KMS-11 (cell line): ENCODE data around the gene ELL2.

ENCODE experiments used
- H2AFZ ChIP-seq: fragments of 200-600 bp; sonication (generic); 2 replicates; pipeline ENCODE4 v1.6.1; 2016; ENCODE audit warnings: antibody characterized with exemption, mixed run types, low read depth
- H3K27ac ChIP-seq: fragments of 200-600 bp; sonication (generic); 2 replicates; pipeline ENCODE4 v1.6.1; 2016; ENCODE audit warnings: mild to moderate bottlenecking, mixed run types
- H3K27me3 ChIP-seq: fragments of 200-600 bp; sonication (generic); 2 replicates; pipeline ENCODE4 v1.6.1; 2017; ENCODE audit warnings: mild to moderate bottlenecking, low read depth, mixed run types, moderate library complexity; ENCODE audit not compliant: insufficient read depth
- H3K36me3 ChIP-seq: fragments of 200-600 bp; sonication (generic); 2 replicates; pipeline ENCODE4 v1.6.1; 2017; ENCODE audit warnings: mild to moderate bottlenecking, mixed run types; ENCODE audit not compliant: insufficient read depth
- H3K4me1 ChIP-seq: fragments of 200-600 bp; sonication (generic); 2 replicates; pipeline ENCODE4 v1.6.1; 2016; ENCODE audit warnings: mild to moderate bottlenecking, low read depth, mixed run types; ENCODE audit not compliant: poor library complexity, severe bottlenecking
- H3K4me2 ChIP-seq: fragments of 200-600 bp; sonication (generic); 2 replicates; pipeline ENCODE4 v1.7.0; 2016; ENCODE audit warnings: mild to moderate bottlenecking, mixed run types
- H3K4me3 ChIP-seq: fragments of 200-600 bp; sonication (generic); IDR thresholded peaks from 2 replicates; pipeline ENCODE4 v1.6.1; 2017; ENCODE audit warnings: low read depth, low read length, mixed read lengths; ENCODE audit not compliant: insufficient read depth
- H3K79me2 ChIP-seq: fragments of 200-600 bp; sonication (generic); 2 replicates; pipeline ENCODE4 v1.6.1; 2016; ENCODE audit warnings: low read depth, mixed run types; ENCODE audit not compliant: insufficient read depth
- H3K9ac ChIP-seq: fragments of 200-600 bp; sonication (generic); 2 replicates; pipeline ENCODE4 v1.6.1; 2016; ENCODE audit warnings: mild to moderate bottlenecking, mixed run types
- H4K20me1 ChIP-seq: fragments of 200-600 bp; sonication (generic); 2 replicates; pipeline ENCODE4 v1.6.1; 2016; ENCODE audit warnings: mild to moderate bottlenecking, mixed run types; ENCODE audit not compliant: insufficient read depth
- CTCF ChIP-seq: fragments of 200-600 bp; sonication (generic); conservative IDR thresholded peaks from 2 replicates; pipeline ENCODE4 v1.6.1; 2017; ENCODE audit warnings: low read depth, mild to moderate bottlenecking, antibody characterized with exemption, low read length, moderate library complexity, mixed read lengths

Gene ELL2

GRCh38 chr5:96000308-96000707 is 38.7 kb upstream of the ELL2 start:
- Histone ChIP-seq H3K4me1 (no peaks in the 10 kb centered on the region), H3K79me2 (no peaks in the 10 kb centered on the region), H2AFZ (no peak overlapping the region), H3K27me3 (no peaks in the 10 kb centered on the region), H4K20me1 (no peaks in the 10 kb centered on the region), H3K27ac (no peak overlapping the region), H3K4me2 (no peak overlapping the region), H3K36me3 (no peaks in the 10 kb centered on the region), H3K4me3 (no peak overlapping the region), H3K9ac (no peak overlapping the region)
- TF ChIP-seq CTCF: no peak

GRCh38 chr5:95996904-95997723 is 35.5 kb upstream of the ELL2 start:
- no peak for TF ChIP-seq CTCF
- no peak overlapping the region for H3K4me3 ChIP-seq
- H3K36me3 ChIP-seq: no peaks in the 10 kb centered on the region
- no peaks in the 10 kb centered on the region for H3K4me1 ChIP-seq
- no peak overlapping the region for H3K9ac ChIP-seq
- H2AFZ ChIP-seq: no peak overlapping the region
- H3K79me2 ChIP-seq: no peaks in the 10 kb centered on the region
- H3K4me2 ChIP-seq: no peak overlapping the region
- no peaks in the 10 kb centered on the region for H4K20me1 ChIP-seq
- H3K27me3 ChIP-seq: no peaks in the 10 kb centered on the region
- no peak overlapping the region for H3K27ac ChIP-seq

- Histone ChIP-seq H4K20me1 (no peaks in the 10 kb centered on the region), H3K4me2 (no peak overlapping the region), H3K27me3 (no peaks in the 10 kb centered on the region), H3K79me2 (no peaks in the 10 kb centered on the region), H3K27ac (no peak overlapping the region), H3K4me1 (no peaks in the 10 kb centered on the region), H2AFZ (no peak overlapping the region), H3K4me3 (no peak overlapping the region), H3K9ac (no peak overlapping the region), H3K36me3 (no peaks in the 10 kb centered on the region)
- TF ChIP-seq CTCF: no peak
These were observed 34.4 kb upstream of the ELL2 start for GRCh38 chr5:95995962-95996489.

GRCh38 chr5:95993776-95994175 is 32.1 kb upstream of the ELL2 start:
- Histone ChIP-seq H2AFZ (no peak overlapping the region), H3K27ac (no peak overlapping the region), H3K4me2 (no peak overlapping the region), H3K4me3 (no peak overlapping the region), H3K36me3 (no peaks in the 10 kb centered on the region), H3K79me2 (no peaks in the 10 kb centered on the region), H3K27me3 (no peaks in the 10 kb centered on the region), H4K20me1 (no peaks in the 10 kb centered on the region), H3K4me1 (no peaks in the 10 kb centered on the region), H3K9ac (no peak overlapping the region)
- no peak for TF ChIP-seq CTCF
